Upper lobe of left lung (tissue), 4 donors: ENCODE measurements around the gene PDK2.

Source experiments
- EP300 ChIP-seq, 4 donors: sonication (generic); formaldehyde crosslinking; IDR thresholded peaks; one replicate each; pipeline ENCODE4 v1.5.1; 2017; ENCODE audit warnings: antibody characterized with exemption in 4 of 4, control low read depth in 2 of 4
- POLR2A ChIP-seq, 4 donors: fragments of 450-650 bp; IDR thresholded peaks; one replicate each; pipeline ENCODE4 v1.5.1; 2016 to 2017; ENCODE audit warnings: antibody characterized with exemption in 4 of 4, mild to moderate bottlenecking in 2 of 4
- POLR2AphosphoS5 ChIP-seq, 2 donors: sonication (generic); formaldehyde crosslinking; IDR thresholded peaks; one replicate each; pipeline ENCODE4 v1.5.1; 2017; ENCODE audit warnings: antibody characterized with exemption in 2 of 2
- TF ChIP-seq, protein P1 (sequence below), 6 experiments: fragments of 450-650 bp in 4 of 6; fragments of 200-600 bp in 2 of 6; sonication (generic) in 2 of 6; IDR thresholded peaks; one replicate each; pipeline ENCODE4 v1.5.1; 2016 to 2019; ENCODE audit warnings: antibody characterized with exemption in 6 of 6

DNA sequence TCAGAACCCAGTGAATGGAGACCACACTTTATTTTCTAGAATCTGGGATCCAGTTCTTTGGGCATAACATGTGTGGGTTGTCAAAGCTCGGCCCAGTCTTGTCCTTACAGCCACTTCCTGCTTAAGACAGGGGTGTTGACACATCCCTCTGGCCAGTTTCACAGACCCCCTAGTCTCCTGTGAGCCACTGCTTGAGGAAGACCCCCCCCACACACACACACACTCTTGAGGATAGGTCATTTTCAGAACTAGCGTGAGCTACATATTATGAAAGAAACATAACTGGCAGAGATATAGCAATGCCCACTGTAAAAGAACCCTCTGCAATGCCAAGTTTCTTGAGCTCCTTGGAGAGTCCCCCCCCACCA is 3.2 kb upstream of the PDK2 start:
- TF ChIP-seq, protein P1, sequence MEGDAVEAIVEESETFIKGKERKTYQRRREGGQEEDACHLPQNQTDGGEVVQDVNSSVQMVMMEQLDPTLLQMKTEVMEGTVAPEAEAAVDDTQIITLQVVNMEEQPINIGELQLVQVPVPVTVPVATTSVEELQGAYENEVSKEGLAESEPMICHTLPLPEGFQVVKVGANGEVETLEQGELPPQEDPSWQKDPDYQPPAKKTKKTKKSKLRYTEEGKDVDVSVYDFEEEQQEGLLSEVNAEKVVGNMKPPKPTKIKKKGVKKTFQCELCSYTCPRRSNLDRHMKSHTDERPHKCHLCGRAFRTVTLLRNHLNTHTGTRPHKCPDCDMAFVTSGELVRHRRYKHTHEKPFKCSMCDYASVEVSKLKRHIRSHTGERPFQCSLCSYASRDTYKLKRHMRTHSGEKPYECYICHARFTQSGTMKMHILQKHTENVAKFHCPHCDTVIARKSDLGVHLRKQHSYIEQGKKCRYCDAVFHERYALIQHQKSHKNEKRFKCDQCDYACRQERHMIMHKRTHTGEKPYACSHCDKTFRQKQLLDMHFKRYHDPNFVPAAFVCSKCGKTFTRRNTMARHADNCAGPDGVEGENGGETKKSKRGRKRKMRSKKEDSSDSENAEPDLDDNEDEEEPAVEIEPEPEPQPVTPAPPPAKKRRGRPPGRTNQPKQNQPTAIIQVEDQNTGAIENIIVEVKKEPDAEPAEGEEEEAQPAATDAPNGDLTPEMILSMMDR (IDR thresholded peaks at IDR 0.05), result no peak
- no peak for TF ChIP-seq POLR2A (IDR thresholded peaks at IDR 0.05)
- TF ChIP-seq POLR2AphosphoS5 (IDR thresholded peaks at IDR 0.05), result no peak
- no peak for TF ChIP-seq EP300 (IDR thresholded peaks at IDR 0.05)
